ENCODE results near the gene SCRN1. TPM values are rescaled to one million over a fixed set of nuclear protein-coding genes. Genes with fewer than 3 reads are reported as not detected.

SCRN1 gene
- polyA plus RNA-seq, 1 donor from 2014 or later: 130 TPM

DNA sequence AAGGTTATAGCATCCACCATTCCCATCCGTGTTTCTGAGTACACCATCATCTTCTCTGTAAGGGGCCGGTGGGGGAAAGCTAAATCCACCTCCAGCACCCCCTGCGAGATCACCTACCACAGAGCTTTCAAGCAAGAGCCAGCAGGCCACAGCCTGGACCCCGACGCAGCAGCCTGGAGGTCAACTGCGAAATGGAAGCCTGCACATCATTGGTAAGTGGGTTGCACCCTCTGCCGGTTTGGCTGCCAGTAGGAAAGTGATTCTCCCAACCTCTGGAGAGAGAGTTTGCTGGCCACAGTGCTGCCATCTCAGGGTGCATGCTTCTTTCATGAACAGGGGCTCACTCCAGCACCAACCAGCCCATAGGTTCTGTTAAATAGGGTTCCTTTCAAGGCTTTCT, 101.6 kb downstream of the SCRN1 start:
- no peaks in the 10 kb centered on the region for H3K36me3 ChIP-seq (ENCODE audit: insufficient read depth, low read length)

DNA sequence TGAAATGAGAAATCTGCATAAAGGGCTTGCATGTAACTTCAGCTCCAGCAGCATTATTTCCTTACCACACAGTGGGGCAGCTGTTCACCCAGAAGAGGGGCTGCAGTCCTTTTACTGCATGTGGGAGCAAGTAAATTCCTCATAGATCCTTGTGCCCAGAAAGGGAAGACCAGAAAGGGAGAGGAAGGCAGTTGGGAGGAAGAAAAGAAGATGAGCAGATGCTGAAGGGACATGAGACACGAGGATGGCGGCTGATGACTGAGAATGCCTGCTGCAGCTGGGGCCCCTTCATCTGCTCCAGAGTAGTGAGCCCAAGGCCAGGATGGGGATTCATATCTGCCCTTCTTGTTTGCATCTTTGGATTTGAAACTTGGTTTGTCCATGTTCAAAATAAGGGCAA, 102.8 kb downstream of the SCRN1 start:
- Histone ChIP-seq H2AFZ (ENCODE audit: low read depth, low read length) (no peak overlapping the region), H3K27ac (ENCODE audit: low read length) (no peak overlapping the region), H3K36me3 (ENCODE audit: insufficient read depth, low read length) (no peaks in the 10 kb centered on the region), H3K4me3 (ENCODE audit: low read length) (no peak overlapping the region), H3F3A (ENCODE audit: insufficient read depth, low read length, poor library complexity, severe bottlenecking) (no peaks in the 10 kb centered on the region), H3K9me2 (ENCODE audit: insufficient read depth, low read length) (no peaks in the 10 kb centered on the region), H4K20me1 (ENCODE audit: insufficient read depth) (no peaks in the 10 kb centered on the region), H3K4me2 (ENCODE audit: low read length) (no peak overlapping the region), H3K9me3 (ENCODE audit: low read length) (no peaks in the 10 kb centered on the region), H3K27me3 (ENCODE audit: insufficient read depth, low read depth, low read length) (no peaks in the 10 kb centered on the region), H3K79me2 (replicated peaks; ENCODE audit: insufficient read depth, low read length) (no peaks in the 10 kb centered on the region), H3K9ac (ENCODE audit: low read length) (no peak overlapping the region)
- TF ChIP-seq POLR2AphosphoS5 (IDR thresholded peaks at IDR 0.05) (no peak), TAF1 (IDR thresholded peaks at IDR 0.05; ENCODE audit: low read depth) (no peak), CTCF (IDR thresholded peaks at IDR 0.05; ENCODE audit: poor library complexity, severe bottlenecking) (no peak), SMC3 (conservative IDR thresholded peaks at IDR 0.05; ENCODE audit: poor library complexity) (no peak), RAD21 (conservative IDR thresholded peaks at IDR 0.05) (no peak), EZH2 (IDR thresholded peaks at IDR 0.05; ENCODE audit: borderline replicate concordance, insufficient read depth, low read length, poor library complexity, severe bottlenecking) (no peak), EP300 (conservative IDR thresholded peaks at IDR 0.05; ENCODE audit: poor library complexity, severe bottlenecking) (no peak), MXI1 (conservative IDR thresholded peaks at IDR 0.05; ENCODE audit: poor library complexity, severe bottlenecking) (no peak)
- TF ChIP-seq, protein P1, sequence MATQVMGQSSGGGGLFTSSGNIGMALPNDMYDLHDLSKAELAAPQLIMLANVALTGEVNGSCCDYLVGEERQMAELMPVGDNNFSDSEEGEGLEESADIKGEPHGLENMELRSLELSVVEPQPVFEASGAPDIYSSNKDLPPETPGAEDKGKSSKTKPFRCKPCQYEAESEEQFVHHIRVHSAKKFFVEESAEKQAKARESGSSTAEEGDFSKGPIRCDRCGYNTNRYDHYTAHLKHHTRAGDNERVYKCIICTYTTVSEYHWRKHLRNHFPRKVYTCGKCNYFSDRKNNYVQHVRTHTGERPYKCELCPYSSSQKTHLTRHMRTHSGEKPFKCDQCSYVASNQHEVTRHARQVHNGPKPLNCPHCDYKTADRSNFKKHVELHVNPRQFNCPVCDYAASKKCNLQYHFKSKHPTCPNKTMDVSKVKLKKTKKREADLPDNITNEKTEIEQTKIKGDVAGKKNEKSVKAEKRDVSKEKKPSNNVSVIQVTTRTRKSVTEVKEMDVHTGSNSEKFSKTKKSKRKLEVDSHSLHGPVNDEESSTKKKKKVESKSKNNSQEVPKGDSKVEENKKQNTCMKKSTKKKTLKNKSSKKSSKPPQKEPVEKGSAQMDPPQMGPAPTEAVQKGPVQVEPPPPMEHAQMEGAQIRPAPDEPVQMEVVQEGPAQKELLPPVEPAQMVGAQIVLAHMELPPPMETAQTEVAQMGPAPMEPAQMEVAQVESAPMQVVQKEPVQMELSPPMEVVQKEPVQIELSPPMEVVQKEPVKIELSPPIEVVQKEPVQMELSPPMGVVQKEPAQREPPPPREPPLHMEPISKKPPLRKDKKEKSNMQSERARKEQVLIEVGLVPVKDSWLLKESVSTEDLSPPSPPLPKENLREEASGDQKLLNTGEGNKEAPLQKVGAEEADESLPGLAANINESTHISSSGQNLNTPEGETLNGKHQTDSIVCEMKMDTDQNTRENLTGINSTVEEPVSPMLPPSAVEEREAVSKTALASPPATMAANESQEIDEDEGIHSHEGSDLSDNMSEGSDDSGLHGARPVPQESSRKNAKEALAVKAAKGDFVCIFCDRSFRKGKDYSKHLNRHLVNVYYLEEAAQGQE (IDR thresholded peaks at IDR 0.05; ENCODE audit: borderline replicate concordance): no peak

More for the DNA sequence above, 101.6 kb downstream of the SCRN1 start:
- no peak for TF ChIP-seq EP300 (conservative IDR thresholded peaks at IDR 0.05; ENCODE audit: poor library complexity, severe bottlenecking)
- TF ChIP-seq, protein P1 (IDR thresholded peaks at IDR 0.05; ENCODE audit: borderline replicate concordance): no peak
- no peak for TF ChIP-seq EZH2 (IDR thresholded peaks at IDR 0.05; ENCODE audit: borderline replicate concordance, insufficient read depth, low read length, poor library complexity, severe bottlenecking)
- TF ChIP-seq POLR2AphosphoS5 (IDR thresholded peaks at IDR 0.05): no peak
- TF ChIP-seq TAF1 (IDR thresholded peaks at IDR 0.05; ENCODE audit: low read depth): no peak
- TF ChIP-seq SMC3 (conservative IDR thresholded peaks at IDR 0.05; ENCODE audit: poor library complexity): no peak
- no peak for TF ChIP-seq RAD21 (conservative IDR thresholded peaks at IDR 0.05)
- TF ChIP-seq MXI1 (conservative IDR thresholded peaks at IDR 0.05; ENCODE audit: poor library complexity, severe bottlenecking): no peak
- no peak for TF ChIP-seq CTCF (IDR thresholded peaks at IDR 0.05; ENCODE audit: poor library complexity, severe bottlenecking)
- no peaks in the 10 kb centered on the region for H3F3A ChIP-seq (ENCODE audit: insufficient read depth, low read length, poor library complexity, severe bottlenecking)
- no peak overlapping the region for H2AFZ ChIP-seq (ENCODE audit: low read depth, low read length)
- H3K27ac ChIP-seq (ENCODE audit: low read length): no peak overlapping the region
- no peaks in the 10 kb centered on the region for H3K27me3 ChIP-seq (ENCODE audit: insufficient read depth, low read depth, low read length)
- no peaks in the 10 kb centered on the region for H3K9me2 ChIP-seq (ENCODE audit: insufficient read depth, low read length)
- no peak overlapping the region for H3K4me3 ChIP-seq (ENCODE audit: low read length)
- H4K20me1 ChIP-seq (ENCODE audit: insufficient read depth): no peaks in the 10 kb centered on the region
- no peak overlapping the region for H3K9ac ChIP-seq (ENCODE audit: low read length)
- H3K9me3 ChIP-seq (ENCODE audit: low read length): no peaks in the 10 kb centered on the region
- no peaks in the 10 kb centered on the region for H3K79me2 ChIP-seq (replicated peaks; ENCODE audit: insufficient read depth, low read length)
- no peak overlapping the region for H3K4me2 ChIP-seq (ENCODE audit: low read length)

Data from neural cell (in vitro differentiated cells).